Prostate gland (tissue), 2 donors: Measurements from ENCODE around the gene RPS6KC1.
"Not testable (repeated sequence)": the region's sequence is repeated elsewhere in the genome, so short reads cannot be mapped to it uniquely, and the experiment has no call there.

Source experiments
- POLR2A ChIP-seq: fragments of 450-650 bp; IDR thresholded peaks from one replicate; pipeline ENCODE4 v1.6.1; 2016; ENCODE audit warnings: antibody characterized with exemption, mild to moderate bottlenecking
- POLR2AphosphoS5 ChIP-seq: sonication (generic); formaldehyde crosslinking; IDR thresholded peaks from one replicate; pipeline ENCODE4 v1.6.1; 2017; ENCODE audit warnings: antibody characterized with exemption
- TF ChIP-seq, protein P1 (sequence below), 4 experiments: fragments of 200-600 bp in 2 of 4; fragments of 450-650 bp in 2 of 4; sonication (generic) in 2 of 4; IDR thresholded peaks; 1 replicate in 3 of 4; 2 replicates in 1 of 4; pipeline ENCODE4 v1.5.1; 2016 to 2019; ENCODE audit warnings: antibody characterized with exemption in 4 of 4, mild to moderate bottlenecking in 2 of 4, moderate library complexity in 2 of 4

DNA sequence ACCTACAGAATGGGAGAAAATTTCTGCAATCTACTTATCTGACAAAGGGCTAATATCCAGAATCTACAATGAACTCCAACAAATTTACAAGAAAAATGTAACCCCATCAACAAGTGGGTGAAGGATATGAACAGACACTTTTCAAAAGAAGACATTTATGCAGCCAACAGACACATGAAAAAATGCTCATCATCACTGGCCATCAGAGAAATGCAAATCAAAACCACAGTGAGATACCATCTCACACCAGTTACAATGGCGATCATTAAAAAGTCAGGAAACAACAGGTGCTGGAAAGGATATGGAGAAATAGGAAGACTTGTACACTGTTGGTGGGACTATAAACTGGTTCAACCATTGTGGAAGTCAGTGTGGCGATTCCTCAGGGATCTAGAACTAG lies 168.0 kb downstream of the RPS6KC1 start:
- TF ChIP-seq, protein P1, sequence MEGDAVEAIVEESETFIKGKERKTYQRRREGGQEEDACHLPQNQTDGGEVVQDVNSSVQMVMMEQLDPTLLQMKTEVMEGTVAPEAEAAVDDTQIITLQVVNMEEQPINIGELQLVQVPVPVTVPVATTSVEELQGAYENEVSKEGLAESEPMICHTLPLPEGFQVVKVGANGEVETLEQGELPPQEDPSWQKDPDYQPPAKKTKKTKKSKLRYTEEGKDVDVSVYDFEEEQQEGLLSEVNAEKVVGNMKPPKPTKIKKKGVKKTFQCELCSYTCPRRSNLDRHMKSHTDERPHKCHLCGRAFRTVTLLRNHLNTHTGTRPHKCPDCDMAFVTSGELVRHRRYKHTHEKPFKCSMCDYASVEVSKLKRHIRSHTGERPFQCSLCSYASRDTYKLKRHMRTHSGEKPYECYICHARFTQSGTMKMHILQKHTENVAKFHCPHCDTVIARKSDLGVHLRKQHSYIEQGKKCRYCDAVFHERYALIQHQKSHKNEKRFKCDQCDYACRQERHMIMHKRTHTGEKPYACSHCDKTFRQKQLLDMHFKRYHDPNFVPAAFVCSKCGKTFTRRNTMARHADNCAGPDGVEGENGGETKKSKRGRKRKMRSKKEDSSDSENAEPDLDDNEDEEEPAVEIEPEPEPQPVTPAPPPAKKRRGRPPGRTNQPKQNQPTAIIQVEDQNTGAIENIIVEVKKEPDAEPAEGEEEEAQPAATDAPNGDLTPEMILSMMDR (IDR thresholded peaks at IDR 0.05), result not testable (repeated sequence)
- not testable (repeated sequence) for TF ChIP-seq POLR2AphosphoS5, POLR2A
